Trophoblast cell (in vitro differentiated cells and primary cell): ENCODE measurements around the gene ARL2BP.

Experiments
- DNase-seq, 2 donors: peaks; one replicate each; pipeline ENCODE4 v3.0.0-alpha.2; 2016
- H2AFZ ChIP-seq: 2 replicates; pipeline ENCODE4 v1.6.1; 2013; ENCODE audit warnings: low read length, moderate library complexity, mild to moderate bottlenecking; ENCODE audit not compliant: insufficient read depth, poor library complexity
- H2AK5ac ChIP-seq: 2 replicates; pipeline ENCODE4 v1.6.1; 2013; ENCODE audit warnings: mild to moderate bottlenecking, low read length
- H2BK120ac ChIP-seq: 2 replicates; pipeline ENCODE4 v1.6.1; 2013; ENCODE audit warnings: low read length, mild to moderate bottlenecking, moderate library complexity; ENCODE audit not compliant: insufficient read depth, poor library complexity
- H2BK12ac ChIP-seq: 2 replicates; pipeline ENCODE4 v1.6.1; 2013; ENCODE audit warnings: mild to moderate bottlenecking, low read length, moderate library complexity
- H2BK5ac ChIP-seq: 2 replicates; pipeline ENCODE4 v1.6.1; 2013; ENCODE audit warnings: low read length, low read depth, moderate library complexity, mild to moderate bottlenecking; ENCODE audit not compliant: poor library complexity
- H3K14ac ChIP-seq: 2 replicates; pipeline ENCODE4 v1.6.1; 2013; ENCODE audit warnings: mild to moderate bottlenecking, low read length
- H3K18ac ChIP-seq: 2 replicates; pipeline ENCODE4 v1.6.1; 2013; ENCODE audit warnings: mild to moderate bottlenecking, low read length
- H3K23ac ChIP-seq: 2 replicates; pipeline ENCODE4 v1.6.1; 2013; ENCODE audit warnings: low read length
- H3K27ac ChIP-seq: 2 replicates; pipeline ENCODE4 v1.5.1; 2013; ENCODE audit warnings: low read depth, mild to moderate bottlenecking, inconsistent platforms, low read length, moderate library complexity
- H3K27me3 ChIP-seq: 2 replicates; pipeline ENCODE4 v1.6.1; 2013; ENCODE audit warnings: inconsistent platforms, mild to moderate bottlenecking, low read length, moderate library complexity; ENCODE audit not compliant: insufficient read depth
- H3K36me3 ChIP-seq, 2 experiments: 1 replicate in 1 of 2; 2 replicates in 1 of 2; pipeline ENCODE4 v1.6.1; 2013; ENCODE audit warnings: low read length in 2 of 2, mild to moderate bottlenecking in 2 of 2, moderate library complexity in 1 of 2; ENCODE audit not compliant: insufficient read depth in 2 of 2, control insufficient read depth in 1 of 2
- H3K4ac ChIP-seq: 2 replicates; pipeline ENCODE4 v1.6.1; 2013; ENCODE audit warnings: low read depth, mild to moderate bottlenecking, low read length, moderate library complexity
- H3K4me1 ChIP-seq, 2 experiments: 1 replicate in 1 of 2; 2 replicates in 1 of 2; pipeline ENCODE4 v1.6.1; 2013; ENCODE audit warnings: low read length in 2 of 2, mild to moderate bottlenecking in 2 of 2, moderate library complexity in 1 of 2; ENCODE audit not compliant: insufficient read depth in 2 of 2, control insufficient read depth in 1 of 2
- H3K4me2 ChIP-seq: 2 replicates; pipeline ENCODE4 v1.6.1; 2013; ENCODE audit warnings: inconsistent platforms, mild to moderate bottlenecking, low read length, moderate library complexity
- H3K4me3 ChIP-seq: 2 replicates; pipeline ENCODE4 v1.5.1; 2013; ENCODE audit warnings: mild to moderate bottlenecking, low read depth, low read length, inconsistent platforms
- H3K79me1 ChIP-seq: one replicate; pipeline ENCODE4 v1.6.1; 2013; ENCODE audit warnings: low read length
- H3K79me2 ChIP-seq: 2 replicates; pipeline ENCODE4 v1.6.1; 2013; ENCODE audit warnings: low read length, mild to moderate bottlenecking; ENCODE audit not compliant: control insufficient read depth, insufficient read depth, poor library complexity
- H3K9ac ChIP-seq: 2 replicates; pipeline ENCODE4 v1.6.1; 2013; ENCODE audit warnings: mild to moderate bottlenecking, low read length
- H3K9me3 ChIP-seq: 2 replicates; pipeline ENCODE4 v1.6.1; 2013; ENCODE audit warnings: low read depth, mild to moderate bottlenecking, control low read depth, inconsistent platforms, low read length; ENCODE audit not compliant: insufficient read depth
- H4K12ac ChIP-seq: 2 replicates; pipeline ENCODE4 v1.6.1; 2013; ENCODE audit warnings: low read depth, mild to moderate bottlenecking, low read length, moderate library complexity
- H4K8ac ChIP-seq: 2 replicates; pipeline ENCODE4 v1.6.1; 2013; ENCODE audit warnings: low read depth, mild to moderate bottlenecking, low read length, moderate library complexity
- H4K91ac ChIP-seq: one replicate; pipeline ENCODE4 v1.6.1; 2013; ENCODE audit warnings: low read depth, mild to moderate bottlenecking, low read length, moderate library complexity
- WGBS: extraction: QIAGEN DNeasy Blood & Tissue Kit; methylation state at CpG from one replicate; pipeline ENCODE4 v1.1.7; 2013; ENCODE audit warnings: missing lambda C conversion rate; ENCODE audit not compliant: insufficient read length, insufficient coverage; ENCODE audit errors: extremely low coverage; 5-methylcytosine and 5-hydroxymethylcytosine counted together

ARL2BP gene

DNA sequence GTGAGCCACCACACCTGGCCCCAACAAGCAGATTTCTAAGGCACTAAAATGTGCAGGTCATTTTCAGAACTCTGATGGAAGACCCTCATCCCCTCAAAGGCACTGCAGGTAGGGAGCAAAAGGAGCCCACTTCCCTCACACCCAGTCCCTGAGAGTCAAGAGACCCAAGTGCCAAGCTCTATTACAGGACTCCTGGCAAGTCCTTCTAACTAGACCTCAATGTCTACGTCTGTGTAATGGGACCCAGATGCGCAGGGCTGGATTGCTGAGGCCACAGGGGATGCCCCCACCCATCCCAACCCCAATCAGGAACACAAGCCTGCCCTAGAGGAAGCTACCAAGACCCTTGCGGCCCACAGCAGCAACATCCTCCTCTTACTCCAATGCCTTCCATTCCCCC lies 36.7 kb downstream of the ARL2BP start:
- peaks cover 4% of the 10 kb centered on the region for H3K9me3 ChIP-seq
- H2AK5ac ChIP-seq = no peak overlapping the region
- no CpG with 5 or more reads among the region's 3 CpGs for WGBS
- H3K4me2 ChIP-seq = no peak overlapping the region
- H2BK12ac ChIP-seq = no peak overlapping the region
- no peak overlapping the region for H3K23ac ChIP-seq
- H3K4me1 ChIP-seq = peaks cover 9 to 12% of the 10 kb centered on the region in 2 experiments
- no peaks in the 10 kb centered on the region for H3K79me2 ChIP-seq
- DNase-seq = no peak
- no peak overlapping the region for H3K18ac ChIP-seq
- H4K8ac ChIP-seq = no peak overlapping the region
- peaks cover 6% of the 10 kb centered on the region for H3K79me1 ChIP-seq
- H2BK5ac ChIP-seq = no peak overlapping the region
- H2AFZ ChIP-seq = no peak overlapping the region
- H3K14ac ChIP-seq = no peak overlapping the region
- peaks cover 23% of the 10 kb centered on the region for H3K27me3 ChIP-seq
- no peak overlapping the region for H2BK120ac ChIP-seq
- H4K91ac ChIP-seq = no peak overlapping the region
- H3K36me3 ChIP-seq = no peaks in the 10 kb centered on the region
- H3K4me3 ChIP-seq = no peak overlapping the region
- H3K27ac ChIP-seq = no peak overlapping the region
- H3K4ac ChIP-seq = no peak overlapping the region
- H4K12ac ChIP-seq = no peak overlapping the region
- no peak overlapping the region for H3K9ac ChIP-seq

DNA sequence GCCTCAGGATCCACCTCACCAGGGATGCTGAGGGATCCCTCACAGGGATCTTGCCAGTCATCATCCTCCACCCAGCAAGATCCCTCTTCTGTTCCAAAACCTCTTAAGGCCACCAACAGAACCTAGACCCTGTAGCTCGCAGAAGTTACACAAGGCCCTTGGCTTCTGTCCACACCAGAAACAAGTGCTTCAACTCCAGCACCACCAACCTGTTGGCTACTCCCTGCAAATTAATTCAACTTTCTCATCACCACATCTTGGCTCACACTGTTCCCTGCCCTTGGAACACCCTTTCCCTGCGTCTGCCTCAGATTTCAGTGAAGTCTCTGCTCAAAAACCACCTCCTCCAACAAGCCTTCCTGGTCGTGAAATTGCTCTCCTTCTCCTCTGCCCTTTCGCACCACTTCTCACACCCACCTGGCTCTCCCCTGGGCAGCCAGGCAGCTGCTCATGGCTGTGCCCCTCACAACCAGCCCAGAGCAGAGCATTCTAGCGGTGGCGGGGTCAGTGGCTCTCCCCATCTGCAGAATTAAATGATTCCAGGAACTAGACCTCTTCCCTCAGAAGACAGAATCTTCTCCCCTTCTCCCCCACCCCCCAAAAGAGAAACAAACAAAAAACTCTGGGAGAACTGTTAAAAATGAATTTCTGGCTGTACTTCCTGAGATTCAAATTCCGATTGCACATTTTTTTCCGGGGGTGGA lies 37.6 kb downstream of the ARL2BP start:
- no peak overlapping the region for H2AK5ac ChIP-seq
- DNase-seq = no peak
- no peaks in the 10 kb centered on the region for H3K36me3 ChIP-seq
- H4K8ac ChIP-seq = no peak overlapping the region
- H4K12ac ChIP-seq = no peak overlapping the region
- no peak overlapping the region for H3K4ac ChIP-seq
- no peak overlapping the region for H3K4me2 ChIP-seq
- H3K18ac ChIP-seq = no peak overlapping the region
- H2BK120ac ChIP-seq = no peak overlapping the region
- H3K14ac ChIP-seq = no peak overlapping the region
- H3K79me1 ChIP-seq = peaks cover 6% of the 10 kb centered on the region
- no peak overlapping the region for H3K9ac ChIP-seq
- H3K27me3 ChIP-seq = peaks cover 23% of the 10 kb centered on the region
- peaks cover 4% of the 10 kb centered on the region for H3K9me3 ChIP-seq
- H2AFZ ChIP-seq = no peak overlapping the region
- peaks cover 9 to 12% of the 10 kb centered on the region in 2 experiments for H3K4me1 ChIP-seq
- no CpG with 5 or more reads among the region's 8 CpGs for WGBS
- no peak overlapping the region for H2BK12ac ChIP-seq
- H3K27ac ChIP-seq = no peak overlapping the region
- no peak overlapping the region for H3K23ac ChIP-seq
- no peak overlapping the region for H4K91ac ChIP-seq
- H3K79me2 ChIP-seq = no peaks in the 10 kb centered on the region
- H2BK5ac ChIP-seq = no peak overlapping the region
- peak overlapping the region; percentile 7 for H3K4me3 ChIP-seq

DNA sequence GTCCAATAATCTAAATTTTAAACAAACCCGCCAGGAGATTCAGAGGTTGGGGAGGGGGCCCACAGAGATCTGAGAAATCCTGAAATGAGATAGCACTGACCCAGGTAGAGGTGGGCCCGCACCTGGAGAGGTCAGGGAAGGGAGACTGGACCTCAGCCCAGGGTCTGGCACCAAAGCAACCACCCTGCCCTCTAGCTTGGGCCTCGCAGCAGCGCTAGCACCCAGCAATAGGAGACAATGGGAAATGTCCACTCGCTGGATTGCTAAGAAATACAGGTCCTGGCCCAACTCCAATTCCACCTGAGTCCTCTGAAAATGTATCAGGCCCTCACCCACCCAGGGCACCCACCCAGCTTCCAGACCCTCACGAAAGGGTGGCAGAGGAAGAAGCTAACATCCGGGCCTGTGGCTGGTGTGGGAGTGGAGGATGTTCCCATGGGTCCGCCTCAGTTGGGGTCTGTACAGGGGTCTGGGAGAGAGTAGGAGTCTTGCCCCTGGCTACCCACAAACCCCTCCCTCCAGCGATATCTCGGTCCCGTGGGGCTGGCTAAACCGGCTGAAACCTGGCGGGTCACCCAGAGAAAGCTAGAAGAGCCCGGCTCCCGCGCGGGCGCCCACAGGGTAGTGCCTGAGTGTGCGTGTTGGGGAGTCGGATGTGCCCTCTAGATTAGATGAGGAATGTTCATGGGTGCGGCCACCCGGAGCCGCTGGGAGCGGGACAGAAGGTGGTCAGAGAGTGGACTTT lies 38.3 kb downstream of the ARL2BP start:
- no peak overlapping the region for H3K4ac ChIP-seq
- H4K8ac ChIP-seq = no peak overlapping the region
- H3K9me3 ChIP-seq = peaks cover 4% of the 10 kb centered on the region
- H3K27ac ChIP-seq = no peak overlapping the region
- peak in 1 of 2 donors; percentile 32 for DNase-seq
- H4K91ac ChIP-seq = no peak overlapping the region
- H4K12ac ChIP-seq = no peak overlapping the region
- no peaks in the 10 kb centered on the region for H3K36me3 ChIP-seq
- no peak overlapping the region for H2AK5ac ChIP-seq
- no peak overlapping the region for H2BK5ac ChIP-seq
- no peak overlapping the region for H3K4me3 ChIP-seq
- no peak overlapping the region for H3K23ac ChIP-seq
- H3K27me3 ChIP-seq = peaks cover 23% of the 10 kb centered on the region
- no peak overlapping the region for H2AFZ ChIP-seq
- H3K4me1 ChIP-seq = peaks cover 9 to 12% of the 10 kb centered on the region in 2 experiments
- no peak overlapping the region for H2BK120ac ChIP-seq
- peaks cover 6% of the 10 kb centered on the region for H3K79me1 ChIP-seq
- H2BK12ac ChIP-seq = no peak overlapping the region
- no peak overlapping the region for H3K14ac ChIP-seq
- no peak overlapping the region for H3K4me2 ChIP-seq
- WGBS = no CpG with 5 or more reads among the region's 24 CpGs
- H3K18ac ChIP-seq = no peak overlapping the region
- no peak overlapping the region for H3K9ac ChIP-seq
- H3K79me2 ChIP-seq = no peaks in the 10 kb centered on the region

DNA sequence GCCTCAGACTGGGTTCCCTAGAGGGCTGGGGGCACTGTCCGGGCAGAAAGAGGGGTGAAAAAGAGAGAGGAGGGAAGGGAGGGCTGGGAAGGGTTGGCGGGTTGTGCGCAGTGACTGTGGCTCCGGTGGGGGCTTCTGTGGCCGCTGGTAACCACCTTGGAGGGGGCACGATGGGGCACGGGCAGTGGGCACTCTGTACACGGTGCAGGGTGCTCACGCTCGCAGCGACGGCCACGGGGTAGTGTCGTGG lies 38.8 kb downstream of the ARL2BP start:
- Histone ChIP-seq H3K9me3 (peaks cover 4% of the 10 kb centered on the region), H3K4ac (no peak overlapping the region)
- WGBS = no CpG with 5 or more reads among the region's 14 CpGs

More for the DNA sequence above, 38.8 kb downstream of the ARL2BP start:
- Histone ChIP-seq H3K14ac (no peak overlapping the region), H3K79me2 (no peaks in the 10 kb centered on the region), H3K27me3 (peaks cover 23% of the 10 kb centered on the region), H3K79me1 (peaks cover 6% of the 10 kb centered on the region), H3K4me3 (peak overlapping the region; percentile 50), H2AFZ (no peak overlapping the region), H4K91ac (no peak overlapping the region), H2BK12ac (no peak overlapping the region), H2AK5ac (no peak overlapping the region), H3K4me2 (peak overlapping the region; percentile 63), H3K9ac (no peak overlapping the region), H2BK120ac (no peak overlapping the region), H3K18ac (no peak overlapping the region), H3K4me1 (peaks cover 9 to 12% of the 10 kb centered on the region in 2 experiments), H4K12ac (no peak overlapping the region), H3K27ac (no peak overlapping the region), H4K8ac (no peak overlapping the region), H2BK5ac (no peak overlapping the region), H3K23ac (no peak overlapping the region), H3K36me3 (no peaks in the 10 kb centered on the region)
- no peak for DNase-seq
